Hematopoietic multipotent progenitor cell treated with erythropoietin and hydrocortisone succinate and interleukin-3 and kit ligand, for 8 days (in vitro differentiated cells): Measurements from ENCODE around the gene ERBB4.

Experiments used
- DNase-seq: peaks from one replicate; pipeline ENCODE4 v3.0.0-alpha.2; 2015

ERBB4 gene

GRCh38 chr2:212426637-212427412 is 111.8 kb downstream of the ERBB4 start:
- no peak for DNase-seq

GRCh38 chr2:212424082-212424481 is 114.5 kb downstream of the ERBB4 start:
- DNase-seq, result no peak

- DNase-seq, result no peak
Observed at GRCh38 chr2:212423089-212423488, 115.5 kb downstream of the ERBB4 start.

- no peak for DNase-seq
Observed at GRCh38 chr2:212421556-212422334, 116.9 kb downstream of the ERBB4 start.

GRCh38 chr2:212416086-212416485 is 122.5 kb downstream of the ERBB4 start:
- DNase-seq, result no peak

- DNase-seq, result no peak
Observed at GRCh38 chr2:212414767-212415211, 123.8 kb downstream of the ERBB4 start.

GRCh38 chr2:212409560-212409959 is 129.0 kb downstream of the ERBB4 start:
- no peak for DNase-seq

GRCh38 chr2:212408524-212408923 is 130.1 kb downstream of the ERBB4 start:
- no peak for DNase-seq

GRCh38 chr2:212406716-212407115 is 131.9 kb downstream of the ERBB4 start:
- DNase-seq, result no peak

- no peak for DNase-seq
Observed at GRCh38 chr2:212402316-212402715, 136.3 kb downstream of the ERBB4 start.

GRCh38 chr2:212398316-212398715 is 140.3 kb downstream of the ERBB4 start:
- no peak for DNase-seq

GRCh38 chr2:212392544-212392943 is 146.1 kb downstream of the ERBB4 start:
- no peak for DNase-seq

GRCh38 chr2:212392043-212392442 is 146.6 kb downstream of the ERBB4 start:
- DNase-seq, result no peak

GRCh38 chr2:212387146-212387545 is 151.5 kb downstream of the ERBB4 start:
- DNase-seq, result no peak

- no peak for DNase-seq
Observed at GRCh38 chr2:212385241-212385640, 153.4 kb downstream of the ERBB4 start.

- no peak for DNase-seq
Observed at GRCh38 chr2:212384027-212384426, 154.6 kb downstream of the ERBB4 start.

- no peak for DNase-seq
Observed at GRCh38 chr2:212381428-212382102, 157.0 kb downstream of the ERBB4 start.

- DNase-seq, result no peak
Observed at GRCh38 chr2:212379103-212379502, 159.5 kb downstream of the ERBB4 start.

- DNase-seq, result no peak
Observed at GRCh38 chr2:212367431-212367830, 171.2 kb downstream of the ERBB4 start.

- DNase-seq, result no peak
Observed at GRCh38 chr2:212364112-212364985, 174.3 kb downstream of the ERBB4 start.

GRCh38 chr2:212361174-212361756 is 177.3 kb downstream of the ERBB4 start:
- DNase-seq, result no peak

GRCh38 chr2:212360068-212360460 is 178.5 kb downstream of the ERBB4 start:
- DNase-seq, result no peak
